Lower lobe of right lung (tissue), 2 donors: ENCODE results near the gene STRIP1. TPM values are rescaled to one million over a fixed set of nuclear protein-coding genes. Genes with fewer than 3 reads are reported as not detected.
"Not testable (repeated sequence)": the region's sequence is repeated elsewhere in the genome, so short reads cannot be mapped to it uniquely, and the experiment has no call there.

Source experiments
- ATAC-seq, 2 donors: fragments of 200-7000 bp; cut with Tn5 transposase; one replicate each; pipeline ENCODE4 v1.9.1; 2020 to 2022; ENCODE audit warnings: mild to moderate bottlenecking in 2 of 2, moderate library complexity in 2 of 2
- DNase-seq: peaks from one replicate; pipeline ENCODE4 v3.0.0-alpha.2; 2020
- H3K27ac ChIP-seq: fragments of 200-600 bp; one replicate; pipeline ENCODE4 v1.8.0; 2022
- H3K27me3 ChIP-seq: fragments of 200-600 bp; one replicate; pipeline ENCODE4 v1.8.0; 2022; ENCODE audit warnings: low read depth
- H3K36me3 ChIP-seq: fragments of 200-600 bp; one replicate; pipeline ENCODE4 v1.8.0; 2022; ENCODE audit warnings: mild to moderate bottlenecking
- H3K4me1 ChIP-seq: fragments of 200-600 bp; one replicate; pipeline ENCODE4 v1.8.0; 2022
- H3K4me3 ChIP-seq: fragments of 200-600 bp; one replicate; pipeline ENCODE4 v1.8.0; 2022; ENCODE audit warnings: mild to moderate bottlenecking
- H3K9me3 ChIP-seq: fragments of 200-600 bp; one replicate; pipeline ENCODE4 v1.8.0; 2022
- CTCF ChIP-seq: fragments of 200-600 bp; IDR thresholded peaks from one replicate; pipeline ENCODE4 v1.8.0; 2022; ENCODE audit warnings: antibody characterized with exemption, mild to moderate bottlenecking
- intact Hi-C: fragments of 100-400 bp; cut with DNase I; formaldehyde crosslinking; loops from one replicate; pipeline ENCODE4 v1.11.0; 2022
- total RNA-seq: library from RNA; stranded (reverse); fragmentation: NEBNext Ultra II Directional; extraction: Animal tissue kit (Norgen Biotek cat#: 25700); gene quantifications from one replicate; pipeline ENCODE4 v1.2.1, GENCODE V29; 2021
- donor health status: DM: no; HTN: yes; CAD: no; lungs with severe emphysema.

STRIP1 gene
- total RNA-seq, 1 donor from 2014 or later = 36.5 TPM

- no peaks in the 10 kb centered on the region for H3K9me3 ChIP-seq
- no peak overlapping the region for H3K27ac ChIP-seq
- no peak for ATAC-seq
- no peak for DNase-seq
- H3K27me3 ChIP-seq = no peaks in the 10 kb centered on the region
- TF ChIP-seq CTCF = no peak
- H3K36me3 ChIP-seq = peaks cover 100% of the 10 kb centered on the region
- no peaks in the 10 kb centered on the region for H3K4me1 ChIP-seq
- no peak overlapping the region for H3K4me3 ChIP-seq
- intact Hi-C loops = no loop called here
Measured at GRCh38 chr1:110019770-110020169, 14.7 kb upstream of the STRIP1 start.

- no peak for TF ChIP-seq CTCF
- H3K27ac ChIP-seq = no peak overlapping the region
Measured at GRCh38 chr1:110021285-110021684, 13.1 kb upstream of the STRIP1 start.

DNA sequence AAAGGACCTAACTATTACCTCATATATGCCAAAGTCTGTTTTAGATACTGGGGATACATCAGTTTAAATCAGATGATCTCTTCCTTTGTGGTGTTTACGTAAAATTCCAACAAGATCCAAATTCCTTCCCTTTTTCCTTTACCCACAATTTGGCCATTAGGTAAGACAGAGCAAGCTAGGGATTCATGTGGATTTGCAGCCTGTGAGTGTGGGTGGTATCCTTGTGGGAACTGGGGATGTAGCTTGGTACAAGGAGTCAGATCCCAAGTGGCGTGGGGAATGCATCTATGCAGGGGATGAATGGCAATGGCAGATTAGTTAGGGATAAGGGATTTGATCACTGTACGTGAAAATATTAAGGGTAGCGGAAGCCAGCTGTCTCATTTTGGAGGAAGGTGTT is 9.8 kb upstream of the STRIP1 start:
- no peak for TF ChIP-seq CTCF
- Histone ChIP-seq H3K27me3 (no peaks in the 10 kb centered on the region), H3K36me3 (peaks cover 53% of the 10 kb centered on the region), H3K4me3 (no peak overlapping the region), H3K27ac (no peak overlapping the region), H3K4me1 (no peaks in the 10 kb centered on the region), H3K9me3 (no peaks in the 10 kb centered on the region)
- ATAC-seq (no peak), DNase-seq (no peak)
- intact Hi-C loops = no loop called here

More at GRCh38 chr1:110021285-110021684, 13.1 kb upstream of the STRIP1 start:
- Histone ChIP-seq H3K4me3 (no peak overlapping the region), H3K9me3 (no peaks in the 10 kb centered on the region), H3K27me3 (no peaks in the 10 kb centered on the region), H3K4me1 (no peaks in the 10 kb centered on the region), H3K36me3 (peaks cover 86% of the 10 kb centered on the region)
- ATAC-seq (no peak), DNase-seq (no peak)
- intact Hi-C loops = no loop called here

GRCh38 chr1:110030687-110031086 is 3.7 kb upstream of the STRIP1 start:
- H3K36me3 ChIP-seq, H3K9me3 ChIP-seq, H3K27me3 ChIP-seq, ATAC-seq, DNase-seq, intact Hi-C loops: not testable (repeated sequence)
- H3K27ac ChIP-seq = peak overlapping the region; percentile 39
- H3K4me1 ChIP-seq = peaks cover 14% of the 10 kb centered on the region
- H3K4me3 ChIP-seq = peak overlapping the region; percentile 7

GRCh38 chr1:110032327-110032726 is 2.1 kb upstream of the STRIP1 start:
- Histone ChIP-seq H3K27me3 (no peaks in the 10 kb centered on the region), H3K4me3 (no peak overlapping the region), H3K9me3 (no peaks in the 10 kb centered on the region), H3K4me1 (peaks cover 28% of the 10 kb centered on the region), H3K27ac (no peak overlapping the region), H3K36me3 (peaks cover under 1% of the 10 kb centered on the region)
- no peak for TF ChIP-seq CTCF
- ATAC-seq = no peak
- intact Hi-C loops = no loop called here
- DNase-seq = no peak

GRCh38 chr1:110033421-110033820 is 1.0 kb upstream of the STRIP1 start:
- intact Hi-C loops = no loop called here

More at GRCh38 chr1:110033421-110033820, 1.0 kb upstream of the STRIP1 start:
- Histone ChIP-seq H3K9me3 (no peaks in the 10 kb centered on the region), H3K4me1 (peaks cover 28% of the 10 kb centered on the region), H3K27me3 (no peaks in the 10 kb centered on the region), H3K27ac (no peak overlapping the region), H3K36me3 (peaks cover 11% of the 10 kb centered on the region), H3K4me3 (no peak overlapping the region)
- ATAC-seq (no peak), DNase-seq (no peak)
- TF ChIP-seq CTCF = no peak
